ENCODE measurements around the gene KISS1.
A peak's percentile ranks its signal among the peaks of the same experiment; 100 is the strongest.

The KISS1 gene

DNA sequence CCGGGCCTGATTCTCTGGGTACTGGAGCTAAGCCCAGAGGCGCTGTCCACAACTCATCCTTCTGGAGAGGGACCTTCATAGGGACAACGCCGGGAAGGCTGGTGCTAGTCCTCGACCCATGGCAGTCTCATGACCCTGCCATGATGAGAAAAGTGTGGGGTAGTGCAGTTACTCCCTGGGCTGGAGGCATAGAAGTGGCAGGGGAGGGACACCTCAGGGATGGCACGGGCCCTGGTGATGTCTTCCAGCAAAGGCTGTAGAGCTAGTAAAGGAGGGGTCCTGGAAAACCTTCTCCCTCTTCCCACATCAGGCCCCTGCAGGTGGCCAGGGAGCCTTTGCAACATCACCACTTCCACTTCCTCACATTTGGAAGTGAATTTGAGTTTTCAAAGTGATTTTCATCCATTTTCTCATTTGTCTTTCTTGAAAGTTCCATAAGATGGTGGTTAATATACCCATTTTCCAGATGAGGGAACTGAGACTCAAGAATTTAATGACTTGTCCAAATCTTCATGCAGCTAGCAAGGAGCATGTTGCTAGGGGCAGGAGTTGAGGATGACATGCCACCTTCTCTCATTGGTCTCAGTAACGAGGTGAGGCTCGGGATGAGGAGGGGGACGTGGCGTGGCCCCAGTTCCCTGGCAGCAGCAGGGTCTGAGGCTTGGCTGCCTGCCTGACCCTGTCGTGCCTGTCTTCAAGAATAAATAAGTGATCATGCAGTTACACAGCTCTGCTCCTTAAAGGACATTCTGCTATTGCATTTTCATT, 20.8 kb upstream of the KISS1 start:
- no peak for DNase-seq

GRCh38 chr1:204216236-204216635, 19.9 kb upstream of the KISS1 start:
- no peak for DNase-seq

- DNase-seq: peak; percentile 83
Measured at GRCh38 chr1:204213668-204214662, 17.7 kb upstream of the KISS1 start, which contains the start of gene GOLT1A. GOLT1A (minus strand) TSS chr1:204213988; CDS start chr1:204213906, 82 bp downstream.

DNA sequence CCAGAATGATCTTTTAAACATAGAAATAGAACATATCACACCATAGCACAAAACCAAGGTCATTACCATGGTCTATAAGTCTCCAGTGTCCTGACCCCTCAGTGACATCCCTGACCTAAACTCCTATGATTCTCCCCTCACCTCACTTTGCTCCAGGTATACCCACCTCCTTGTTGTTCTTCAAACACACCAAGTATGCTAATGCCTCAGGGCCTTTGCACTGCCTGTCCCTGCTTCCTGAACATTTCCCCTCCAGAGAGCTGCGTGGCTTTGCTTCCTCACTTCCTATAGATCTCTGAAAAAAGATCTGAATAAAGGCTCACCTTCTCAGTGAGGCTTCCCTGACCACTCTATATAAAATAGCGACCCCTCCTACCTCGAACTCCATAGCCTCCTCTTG, 16.4 kb upstream of the KISS1 start:
- no peak for DNase-seq

DNA sequence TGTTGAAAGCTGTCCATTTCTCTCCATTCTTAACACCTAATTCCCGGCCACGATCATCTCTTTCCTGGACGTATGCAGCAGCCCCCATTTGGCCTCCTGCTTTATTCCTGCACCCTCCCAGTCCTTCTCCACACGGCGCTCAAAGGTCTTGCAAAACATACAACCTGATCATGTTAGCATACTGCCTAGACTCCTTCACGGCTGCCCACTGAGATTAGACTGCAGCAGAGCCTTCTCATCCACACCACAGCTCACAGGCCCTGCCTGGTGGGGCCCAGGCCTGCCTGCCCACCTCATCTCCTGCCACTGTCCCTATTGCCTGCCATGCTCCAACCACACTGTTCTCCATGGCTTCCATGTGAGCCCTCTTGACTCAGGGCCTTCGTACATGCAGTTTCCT, 14.8 kb upstream of the KISS1 start:
- DNase-seq: no peak

GRCh38 chr1:204207136-204207616, 10.9 kb upstream of the KISS1 start:
- DNase-seq: peak; percentile 78

- DNase-seq: no peak
Measured at GRCh38 chr1:204206121-204206520, 9.8 kb upstream of the KISS1 start.

DNA sequence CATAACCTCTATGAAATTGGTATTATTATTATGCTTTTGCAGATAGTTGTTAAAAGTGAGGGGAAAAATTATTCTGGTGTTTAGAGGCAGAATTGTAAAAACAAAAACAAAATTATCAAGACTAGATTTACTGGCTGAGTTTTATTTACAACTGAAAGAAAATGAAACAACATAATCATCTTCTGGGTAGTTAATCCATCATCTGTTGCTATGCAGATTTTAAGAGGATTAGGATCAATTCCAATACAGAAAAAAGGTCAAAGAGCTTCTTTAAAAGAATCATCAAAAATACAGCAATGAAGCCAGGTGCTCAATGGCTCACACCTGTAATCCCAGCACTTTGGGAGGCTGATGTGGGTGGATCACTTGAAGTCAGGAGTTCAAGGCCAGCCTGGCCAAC, 9.2 kb upstream of the KISS1 start:
- no peak for DNase-seq

DNA sequence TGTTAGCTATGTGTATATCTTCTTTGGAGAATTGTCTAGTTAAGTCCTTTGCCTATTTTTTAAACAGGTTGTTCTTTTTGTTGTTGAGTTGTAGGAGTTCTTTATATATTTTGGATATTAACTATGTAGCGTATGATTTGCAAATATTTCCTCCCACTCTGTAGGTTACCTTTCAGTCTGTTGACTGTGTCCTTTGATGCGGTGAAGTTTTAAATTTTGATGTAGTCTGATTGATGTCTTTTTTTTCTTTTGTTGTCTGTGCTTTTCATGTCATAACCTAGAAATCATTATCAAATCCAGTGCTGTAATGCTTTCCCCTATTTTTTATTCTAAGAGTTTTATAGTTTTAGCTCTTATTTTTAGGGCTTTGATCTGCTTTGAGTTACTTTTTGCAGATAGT, 8.7 kb upstream of the KISS1 start:
- no peak for DNase-seq

GRCh38 chr1:204203206-204203767, 7.0 kb upstream of the KISS1 start:
- DNase-seq: no peak

- no peak for DNase-seq
Measured at GRCh38 chr1:204202481-204202880, 6.2 kb upstream of the KISS1 start.

GRCh38 chr1:204201348-204202040, 5.2 kb upstream of the KISS1 start:
- DNase-seq: no peak

DNA sequence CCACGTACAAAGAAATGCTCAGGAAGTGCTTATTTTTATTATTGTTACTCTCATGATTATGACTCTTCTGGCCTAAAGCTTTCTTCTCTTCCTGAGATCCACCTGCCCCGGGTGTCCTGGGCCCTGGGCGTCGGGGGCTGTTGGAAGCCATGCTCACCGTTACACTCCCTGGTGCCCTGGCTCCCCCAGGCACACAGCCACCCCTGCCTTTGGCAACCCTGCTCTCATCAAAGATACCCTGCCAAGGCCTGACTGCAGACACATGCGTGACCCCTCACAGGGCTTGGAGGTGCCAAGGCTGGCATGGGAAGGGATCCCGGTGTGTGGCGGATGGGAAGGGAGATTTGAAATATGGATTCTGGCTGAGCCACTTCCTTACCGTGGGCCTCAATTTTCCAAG, 3.3 kb upstream of the KISS1 start:
- DNase-seq: no peak

- no peak for DNase-seq
Measured at GRCh38 chr1:204198348-204199340, 2.4 kb upstream of the KISS1 start.

DNA sequence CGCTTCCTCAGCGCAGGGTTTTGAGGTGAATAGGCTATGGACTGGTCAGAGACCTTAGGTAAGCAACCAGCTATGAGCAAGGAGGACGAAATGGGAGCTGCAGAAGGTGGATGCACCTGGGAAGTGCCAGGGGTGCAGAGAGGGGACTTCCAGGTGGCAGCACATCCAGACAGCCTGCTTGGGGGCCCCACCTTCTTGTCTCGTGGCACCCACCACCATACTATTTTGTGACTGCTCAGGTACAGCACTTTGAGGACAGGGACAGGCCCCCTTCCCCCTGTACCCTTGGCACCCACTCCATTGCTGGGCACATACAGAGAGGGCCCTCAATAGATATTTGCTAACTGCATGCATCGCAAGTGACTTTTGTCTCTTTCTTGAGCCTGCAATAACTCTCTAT, 777 bp upstream of the KISS1 start:
- no peak for DNase-seq

GRCh38 chr1:204194771-204195170, 1.5 kb downstream of the KISS1 start:
- DNase-seq: no peak

- DNase-seq: no peak
Measured at GRCh38 chr1:204194080-204194479, 2.2 kb downstream of the KISS1 start.

DNA sequence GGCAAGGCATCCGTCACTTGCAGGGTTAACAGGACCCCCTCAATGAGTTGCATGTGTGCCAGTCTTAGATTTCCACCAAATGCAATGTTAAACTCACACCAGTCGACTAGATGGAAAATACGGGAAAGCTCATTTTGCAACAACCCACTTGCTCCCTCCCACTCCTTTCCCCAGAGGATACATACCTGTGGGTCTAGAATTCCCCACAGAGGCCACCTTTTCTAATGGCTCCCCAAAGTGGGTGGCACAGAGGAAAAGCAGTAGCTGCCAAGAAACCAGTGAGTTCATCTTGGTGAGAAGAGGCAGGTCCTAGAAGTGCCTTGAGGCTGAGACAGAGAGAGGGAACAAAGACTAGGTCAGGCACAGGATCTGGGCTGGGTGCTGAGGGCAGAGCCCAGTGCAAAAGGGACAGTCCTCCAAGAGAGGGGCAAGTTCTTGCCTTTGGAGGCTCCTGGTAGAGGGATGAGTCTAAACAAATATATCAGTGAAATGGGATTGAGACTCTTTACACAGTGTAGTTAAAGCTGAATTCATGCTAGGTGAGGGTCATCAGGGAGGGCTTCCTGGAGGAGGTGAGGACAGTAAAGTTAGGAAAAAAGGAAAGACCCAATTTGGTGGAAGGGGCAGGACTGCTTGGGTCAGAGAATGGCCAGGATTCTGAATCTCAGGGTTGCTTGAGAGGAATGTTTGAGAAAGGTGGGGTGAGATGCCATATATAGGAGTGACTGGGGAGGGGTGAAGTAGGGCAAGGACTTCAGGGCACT, 3.5 kb downstream of the KISS1 start:
- DNase-seq: no peak

GRCh38 chr1:204192046-204192445, 4.2 kb downstream of the KISS1 start:
- DNase-seq: no peak

- DNase-seq: peak; percentile 61
Measured at GRCh38 chr1:204191456-204191855, 4.8 kb downstream of the KISS1 start.
